GM18517 (cell line): Measurements from ENCODE around the gene ATP10A.
A peak's percentile ranks its signal among the peaks of the same experiment; 100 is the strongest.
"Not testable (repeated sequence)": the region's sequence is repeated elsewhere in the genome, so short reads cannot be mapped to it uniquely, and the experiment has no call there.

ENCODE experiments used
- ATAC-seq: cut with Tn5 transposase; IDR thresholded peaks from one replicate; pipeline ENCODE4 v1.9.1; 2021; ENCODE audit warnings: mild to moderate bottlenecking, moderate library complexity; ENCODE audit not compliant: unreplicated experiment

Gene ATP10A

DNA sequence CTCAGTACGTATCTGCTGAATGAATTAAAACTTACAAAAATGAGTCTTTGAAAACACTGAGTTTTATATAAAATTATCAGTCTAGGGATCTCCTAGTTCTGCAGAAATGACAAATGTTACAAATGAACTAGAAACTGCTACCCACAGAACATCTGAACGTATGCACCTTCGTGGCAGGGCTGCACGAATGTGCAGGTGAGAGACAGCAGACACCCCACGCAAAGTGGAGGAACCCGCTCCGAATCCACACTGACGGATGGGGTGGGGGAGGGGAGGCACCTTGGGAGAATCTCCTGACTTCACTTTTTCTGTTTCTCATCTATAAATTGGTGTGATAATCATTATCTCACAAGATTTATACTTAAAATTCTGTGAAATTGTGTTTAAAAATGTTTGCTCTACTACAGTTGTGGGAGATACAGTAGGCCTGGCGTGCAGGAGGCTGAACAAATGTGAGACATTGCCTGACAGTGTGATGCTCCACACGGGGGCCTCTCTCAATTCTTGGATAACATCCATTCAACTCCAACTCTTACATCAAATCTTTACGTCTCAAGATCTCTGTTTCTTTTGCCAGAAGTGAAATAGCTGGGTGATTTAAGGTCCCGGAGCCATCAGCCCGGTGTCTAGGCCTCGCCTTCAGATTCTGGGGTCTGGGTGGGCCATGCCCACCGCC is 86.9 kb downstream of the ATP10A start:
- ATAC-seq, result no peak

DNA sequence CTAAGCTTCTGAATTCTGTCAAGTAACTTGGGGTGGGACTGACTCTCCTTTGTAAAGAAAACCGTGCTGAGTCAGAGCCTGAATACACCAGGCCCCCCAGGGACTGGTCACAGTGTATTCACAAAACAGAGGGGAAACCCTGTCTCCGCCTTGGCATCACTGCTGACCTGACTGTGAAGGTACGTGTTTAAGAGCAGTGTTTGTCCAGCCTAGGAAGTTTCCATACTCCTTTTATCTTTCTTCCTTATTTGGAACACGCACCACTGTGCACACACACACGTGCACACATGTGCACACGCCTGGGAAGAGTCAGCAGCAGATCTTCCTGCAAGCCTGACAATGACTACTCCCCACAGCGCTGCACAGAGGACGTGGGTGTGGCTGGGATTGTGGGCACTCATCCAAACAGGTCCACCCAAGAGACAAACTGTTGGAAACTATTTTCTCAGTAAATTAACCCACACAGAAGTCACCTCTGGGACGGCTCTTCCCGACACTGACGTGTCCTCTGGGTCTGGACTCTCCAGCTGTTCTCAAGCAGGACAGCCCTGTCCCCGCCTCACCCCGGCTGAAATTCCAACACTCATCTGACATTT is 87.7 kb downstream of the ATP10A start:
- ATAC-seq, result peak; percentile 70

DNA sequence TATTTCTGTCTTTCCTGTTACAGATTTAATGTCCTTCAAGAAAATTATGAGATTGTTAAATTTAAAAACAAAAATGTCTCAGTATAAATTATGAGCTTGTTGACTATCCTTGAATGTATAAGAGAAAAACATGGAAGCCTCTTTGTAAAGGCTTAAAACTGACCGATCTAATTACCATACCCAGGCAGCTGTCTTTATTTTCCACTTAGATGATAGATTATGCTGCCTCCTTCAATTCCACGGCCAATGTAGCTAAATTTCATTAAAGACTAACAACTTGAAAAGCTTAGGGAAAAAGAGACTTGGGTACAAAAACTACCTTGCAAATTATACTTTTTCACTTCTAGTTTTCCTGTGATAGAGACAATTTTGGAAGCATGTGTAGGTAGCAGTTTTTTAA is 88.3 kb downstream of the ATP10A start:
- no peak for ATAC-seq

DNA sequence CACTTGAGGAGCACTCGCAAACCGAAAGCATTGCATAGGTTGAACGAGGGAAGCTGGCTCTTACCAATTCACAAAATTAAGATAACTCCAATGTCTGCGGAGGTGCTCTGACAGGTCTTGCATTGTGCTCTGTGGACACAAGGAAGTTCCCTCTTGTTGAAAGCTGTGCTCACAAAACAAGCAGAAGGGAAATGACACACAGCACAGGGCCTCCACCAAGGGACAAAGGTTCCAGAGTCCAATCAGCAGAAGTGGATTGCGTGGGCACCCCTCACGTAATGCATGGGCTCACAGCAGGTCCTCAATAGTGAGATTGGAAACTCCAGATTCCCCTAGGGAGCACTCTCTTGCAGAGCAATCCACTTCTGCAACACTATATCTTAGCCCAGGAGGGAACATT is 89.9 kb downstream of the ATP10A start:
- no peak for ATAC-seq

DNA sequence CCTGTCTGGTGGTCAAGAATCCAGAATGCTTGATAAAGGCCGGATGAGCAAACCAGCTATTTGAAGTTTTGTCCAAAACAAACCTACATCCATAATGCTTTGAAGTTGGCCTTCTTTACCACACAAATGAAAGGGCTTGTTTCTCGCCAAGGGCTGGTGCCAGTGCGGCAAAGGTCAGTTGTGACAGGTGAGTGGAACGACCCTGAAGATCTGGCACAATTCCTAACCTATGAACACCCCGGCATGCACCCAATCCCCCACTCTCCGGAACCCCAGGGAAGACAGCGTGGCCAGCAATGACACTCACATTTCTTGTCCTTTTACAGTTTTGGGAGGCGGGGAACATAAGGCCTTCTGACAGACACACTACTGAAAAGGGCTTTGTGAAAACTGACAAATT is 90.6 kb downstream of the ATP10A start:
- ATAC-seq, result no peak

DNA sequence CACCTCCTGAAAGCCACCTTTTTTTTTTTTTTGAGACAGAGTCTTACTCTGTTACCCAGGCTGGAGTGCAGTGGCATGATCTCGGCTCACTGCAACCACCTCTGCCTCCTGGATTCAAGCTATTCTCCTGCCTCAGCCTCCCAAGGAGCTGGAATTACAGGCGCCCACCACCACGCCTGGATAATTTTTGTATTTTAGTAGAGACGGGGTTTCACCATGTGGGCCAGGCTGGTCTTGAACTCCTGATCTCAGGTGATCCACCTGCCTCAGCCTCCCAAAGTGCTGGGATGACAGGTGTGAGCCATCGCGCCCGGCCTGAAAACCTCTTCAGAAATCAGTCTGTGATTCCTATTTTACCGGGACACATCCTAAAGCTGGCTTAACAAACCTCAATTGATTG is 91.4 kb downstream of the ATP10A start:
- ATAC-seq, result not testable (repeated sequence)

DNA sequence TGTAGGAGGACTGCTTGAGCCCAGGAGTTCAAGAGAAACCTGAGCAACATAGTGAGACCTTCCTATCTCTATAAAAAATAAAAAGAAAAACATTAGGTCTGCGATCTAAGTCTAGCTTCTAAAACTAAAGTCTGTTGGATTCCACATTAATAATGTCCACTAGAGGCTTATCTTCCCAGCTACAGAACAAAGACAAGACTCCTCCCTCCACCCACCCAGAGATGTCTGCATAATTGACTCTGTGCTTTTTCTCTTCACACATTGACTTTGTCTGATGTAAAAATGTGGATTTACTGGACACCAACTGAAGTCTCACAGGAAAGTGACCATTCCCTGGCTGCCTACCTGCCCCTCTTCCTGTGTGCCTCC is 91.8 kb downstream of the ATP10A start:
- ATAC-seq, result no peak

DNA sequence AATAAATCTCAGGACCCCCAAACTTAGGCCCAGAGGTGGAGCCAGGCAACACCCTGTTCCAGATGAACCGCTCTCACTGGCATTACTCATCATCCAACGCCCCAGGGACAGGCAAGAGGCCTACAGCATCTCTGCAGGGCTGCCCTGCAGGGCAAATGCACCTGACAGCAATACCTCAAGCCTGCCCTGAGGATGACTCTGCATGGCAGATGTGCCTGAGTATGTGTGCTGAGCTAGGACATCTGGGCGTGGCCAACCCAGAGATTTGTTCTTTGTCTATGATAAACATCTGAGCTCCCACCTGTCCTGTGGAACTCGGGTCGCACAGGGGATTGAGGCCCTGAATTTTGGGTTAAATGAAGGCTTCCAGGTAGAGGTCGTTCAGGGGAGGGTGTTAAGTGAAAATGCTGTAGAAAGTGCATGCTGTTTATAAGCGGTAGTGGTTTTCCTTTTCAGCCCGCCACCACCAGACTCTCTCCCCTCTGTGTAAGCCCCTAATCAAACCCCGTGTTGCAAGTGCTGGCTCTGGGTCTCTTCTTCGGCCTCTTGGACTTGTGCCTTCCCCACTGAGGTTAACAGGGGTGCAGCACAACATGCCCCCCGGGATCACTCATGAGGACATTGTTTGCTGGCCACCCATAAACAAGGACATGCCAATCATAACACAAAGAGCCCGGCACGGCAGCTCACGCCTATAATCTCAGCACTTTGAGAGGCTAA is 92.3 kb downstream of the ATP10A start:
- ATAC-seq, result no peak

DNA sequence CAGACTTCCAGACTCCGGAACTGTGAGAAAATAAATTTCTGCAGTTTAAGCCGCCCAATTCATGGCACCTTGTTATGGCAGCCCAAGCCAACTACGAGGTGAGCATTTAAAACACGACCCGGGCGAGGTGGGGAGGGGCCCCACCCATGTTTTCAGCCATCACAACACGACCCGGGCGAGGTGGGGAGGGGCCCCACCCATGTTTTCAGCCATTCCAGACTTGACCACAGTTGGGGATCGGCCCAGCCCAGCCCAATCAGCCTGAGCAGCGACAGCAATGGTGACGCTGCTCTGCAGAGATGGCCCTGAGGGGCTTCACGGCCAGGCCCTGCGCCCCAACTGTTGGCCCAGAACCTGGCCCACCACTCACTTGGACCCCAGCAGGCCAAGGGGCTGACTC is 93.1 kb downstream of the ATP10A start:
- ATAC-seq, result no peak

DNA sequence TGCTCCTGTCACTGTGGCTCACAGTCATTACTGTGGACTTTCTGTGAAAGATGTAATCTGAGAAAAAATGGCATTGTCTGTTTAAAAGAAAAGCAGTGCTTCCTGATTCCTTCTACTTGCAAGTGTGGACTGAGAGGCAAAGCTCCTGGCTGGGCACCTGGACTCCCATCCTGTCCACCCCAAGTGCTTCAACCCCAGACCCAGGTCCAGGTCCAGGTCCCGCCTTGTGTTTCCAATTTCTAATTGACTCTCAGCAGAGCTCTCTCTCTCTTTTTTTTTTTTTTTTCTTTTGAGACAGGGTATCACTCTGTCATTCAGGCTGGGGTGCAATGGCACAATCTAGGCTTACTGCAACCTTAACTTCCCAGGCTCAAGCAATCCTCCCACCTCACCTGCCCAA is 94.9 kb downstream of the ATP10A start:
- no peak for ATAC-seq

DNA sequence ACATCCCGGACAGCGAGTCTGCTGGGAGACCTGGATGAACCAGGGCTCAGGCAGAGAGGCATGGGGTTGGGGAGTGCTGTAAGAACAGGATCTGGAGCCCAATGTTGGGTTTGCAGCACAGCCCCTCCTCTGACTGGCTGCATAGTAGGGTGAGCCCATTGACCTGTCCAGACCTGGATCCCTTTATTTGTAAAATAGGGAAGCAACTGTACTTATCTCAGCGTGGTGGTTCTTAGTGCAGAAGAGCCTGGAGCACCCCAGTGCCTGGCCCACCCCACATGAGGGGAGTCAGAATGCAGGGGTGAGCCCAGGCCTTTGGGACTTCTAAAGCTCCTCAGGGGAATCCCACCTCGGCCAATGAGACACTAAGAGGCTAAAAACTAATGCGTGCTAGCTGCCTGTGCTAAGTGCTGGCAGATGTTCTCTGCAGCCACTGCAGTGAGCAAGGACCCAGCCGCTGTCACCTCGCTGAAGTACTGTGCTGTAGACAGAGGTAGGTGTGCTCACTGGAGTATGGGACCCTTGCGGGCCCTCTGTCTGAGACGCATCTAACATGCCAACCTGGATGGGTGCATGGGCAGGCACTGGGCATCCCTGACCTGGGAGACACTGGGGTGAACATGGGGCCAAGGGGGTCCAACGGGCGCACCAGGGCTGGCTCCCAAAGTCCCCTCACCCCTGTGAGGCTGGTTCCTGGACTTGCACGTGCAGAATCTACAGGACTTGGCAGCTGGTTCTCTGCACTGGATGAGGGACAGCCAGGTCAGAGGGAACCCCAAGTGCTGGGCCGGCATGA is 95.6 kb downstream of the ATP10A start:
- no peak for ATAC-seq

DNA sequence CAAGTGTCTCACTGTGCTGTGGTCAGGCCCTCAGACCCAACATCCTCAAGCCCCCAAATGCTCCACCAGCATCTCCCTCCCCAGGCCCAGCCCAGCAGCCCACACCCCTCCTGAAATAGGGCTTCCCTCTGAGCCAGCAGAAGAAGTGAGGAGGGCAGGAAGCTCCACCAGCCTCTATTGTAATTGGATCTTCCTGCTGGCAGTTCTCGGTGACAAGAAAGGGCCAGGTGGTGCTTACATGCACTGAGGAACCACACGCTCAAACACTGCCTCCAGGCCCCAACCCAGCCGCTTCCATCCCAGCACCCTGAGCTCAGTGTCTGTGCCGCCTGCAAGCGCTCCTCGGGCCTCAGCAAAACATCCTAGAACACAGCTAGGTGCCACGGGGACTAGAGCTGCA is 96.7 kb downstream of the ATP10A start:
- no peak for ATAC-seq

DNA sequence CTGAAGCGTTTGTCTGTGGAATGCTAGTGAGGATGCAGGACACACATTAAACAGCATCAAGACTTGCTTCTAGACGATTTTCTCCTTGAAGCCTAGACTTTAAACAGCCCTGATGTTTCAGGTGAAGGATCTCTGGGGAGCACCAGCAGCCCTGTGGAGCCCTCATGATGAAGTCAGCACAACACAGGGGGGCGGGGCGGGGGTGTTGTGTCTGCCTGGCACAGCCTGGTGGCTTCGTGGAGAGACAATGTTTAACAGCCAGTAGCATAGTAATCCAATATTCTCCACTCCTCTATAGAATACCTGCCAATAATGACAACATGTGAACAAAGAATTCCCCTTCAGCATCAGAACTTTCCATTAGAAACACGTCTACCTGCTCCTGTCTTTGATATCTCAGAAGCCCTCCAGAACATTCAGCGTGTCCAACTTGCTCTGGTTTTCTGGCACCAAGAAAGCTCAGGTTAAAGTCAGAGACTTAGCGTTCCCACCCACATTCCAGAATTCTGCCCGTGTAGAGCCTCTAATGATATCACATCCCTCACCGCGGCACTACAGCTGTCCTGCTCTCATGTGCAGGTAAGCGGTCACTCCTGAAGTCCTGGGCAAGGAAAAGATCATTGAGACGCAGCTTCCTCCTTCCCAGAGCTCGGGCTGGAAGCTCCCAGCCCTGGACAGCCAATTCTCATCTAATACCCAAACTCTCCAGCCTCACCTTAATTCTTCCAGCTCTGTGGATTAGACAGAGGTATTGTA is 98.0 kb downstream of the ATP10A start:
- ATAC-seq, result no peak

DNA sequence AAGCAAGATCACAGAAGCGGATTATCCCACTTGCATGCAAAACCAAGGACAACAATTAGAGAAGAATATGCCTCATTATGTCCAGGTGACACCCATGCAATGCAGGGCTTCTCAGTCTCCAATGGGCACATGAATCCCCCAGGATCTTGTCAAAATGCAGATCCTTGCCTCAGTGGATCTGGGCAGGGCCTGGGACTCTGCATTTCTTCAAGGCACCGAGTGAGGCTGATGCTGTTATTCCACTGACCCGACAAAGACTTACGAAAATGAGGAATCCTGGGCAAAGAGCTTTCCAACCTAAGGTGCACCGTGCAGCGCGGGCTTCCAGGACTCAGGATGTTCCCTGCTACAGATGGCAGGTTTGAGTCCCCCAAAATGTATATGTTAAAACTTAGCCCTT is 99.2 kb downstream of the ATP10A start:
- no peak for ATAC-seq

DNA sequence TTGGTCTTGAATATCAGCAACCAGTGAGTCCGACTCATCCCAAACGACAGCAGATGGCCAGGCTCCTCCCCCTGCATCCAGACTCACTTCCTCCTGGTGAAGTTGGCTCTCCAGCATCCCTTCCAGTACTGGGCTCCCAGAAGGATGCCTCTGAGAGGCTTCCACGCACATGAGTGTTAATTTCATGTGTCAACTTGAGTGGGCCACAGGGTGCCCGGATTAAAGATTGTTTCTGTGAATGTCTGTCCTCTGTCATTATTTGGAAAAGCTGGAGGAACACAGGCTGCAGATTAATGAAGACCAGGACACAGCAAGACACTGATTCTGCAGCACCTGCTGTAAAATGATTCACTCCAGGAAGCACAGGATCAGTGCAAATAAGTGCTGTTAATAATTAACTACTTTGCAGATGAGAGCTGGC is 99.8 kb downstream of the ATP10A start:
- no peak for ATAC-seq

DNA sequence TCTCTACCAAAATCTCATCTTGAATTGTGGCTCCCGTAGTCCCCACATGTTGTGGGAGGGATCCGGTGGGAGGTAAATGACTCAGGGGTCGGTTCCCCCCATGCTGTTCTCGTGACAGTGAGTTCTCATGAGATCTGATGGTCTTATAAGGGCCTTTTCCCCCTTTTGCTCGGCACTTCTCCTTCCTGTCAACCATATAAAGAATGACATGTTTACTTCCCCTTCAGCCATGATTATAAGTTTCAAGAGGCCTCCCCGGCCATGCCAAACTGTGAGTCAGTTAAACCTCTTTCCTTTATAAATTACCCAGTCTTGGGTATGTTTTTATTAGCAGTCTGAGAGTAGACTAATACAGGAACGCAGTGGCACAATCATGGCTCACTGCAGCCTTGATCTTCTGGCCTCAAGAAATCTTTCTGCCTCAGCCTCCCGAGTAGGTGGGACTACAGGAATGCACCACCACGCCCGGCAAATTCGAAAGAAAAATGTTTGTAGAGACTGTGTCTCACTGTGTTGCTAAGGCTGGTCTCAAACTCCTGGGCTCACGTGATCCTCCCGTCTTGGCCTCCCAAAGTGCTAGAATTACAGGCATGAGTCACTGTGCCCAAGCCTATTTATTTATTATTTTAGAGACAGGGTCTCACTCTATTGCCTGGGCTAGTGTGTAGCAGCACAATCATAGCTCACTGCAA is 101.0 kb downstream of the ATP10A start:
- no peak for ATAC-seq

DNA sequence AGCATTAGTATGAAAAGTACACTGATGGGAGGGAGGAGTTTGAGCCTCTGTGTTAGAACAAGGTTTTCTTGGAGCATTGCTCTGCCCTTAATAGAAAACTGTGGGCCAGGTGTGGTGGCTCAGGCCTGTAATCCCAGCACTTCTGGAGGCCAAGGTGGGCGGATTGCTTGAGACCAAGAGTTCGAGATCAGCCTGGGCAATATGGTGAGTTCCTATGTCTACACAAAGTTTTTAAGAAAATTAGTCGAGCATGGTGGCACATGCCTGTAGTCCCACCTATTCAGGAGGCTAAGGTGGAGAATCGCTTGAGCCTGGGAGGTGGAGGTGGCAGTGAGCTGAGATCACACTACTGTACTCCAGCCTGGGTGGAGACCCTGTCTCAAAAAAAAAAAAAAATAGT is 103.7 kb downstream of the ATP10A start:
- ATAC-seq, result no peak

DNA sequence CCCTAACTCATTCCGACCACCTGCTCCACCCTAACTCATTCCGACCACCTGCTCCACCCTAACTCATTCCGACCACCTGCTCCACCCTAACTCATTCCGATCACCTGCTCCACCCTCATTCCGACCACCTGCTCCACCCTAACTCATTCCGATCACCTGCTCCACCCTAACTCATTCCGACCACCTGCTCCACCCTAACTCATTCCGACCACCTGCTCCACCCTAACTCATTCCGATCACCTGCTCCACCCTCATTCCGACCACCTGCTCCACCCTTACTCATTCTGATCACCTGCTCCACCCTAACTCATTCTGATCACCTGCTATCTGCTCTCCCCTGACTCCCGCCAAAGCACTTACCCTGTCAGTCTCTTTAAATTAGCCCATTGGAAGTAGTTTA is 104.5 kb downstream of the ATP10A start:
- not testable (repeated sequence) for ATAC-seq

DNA sequence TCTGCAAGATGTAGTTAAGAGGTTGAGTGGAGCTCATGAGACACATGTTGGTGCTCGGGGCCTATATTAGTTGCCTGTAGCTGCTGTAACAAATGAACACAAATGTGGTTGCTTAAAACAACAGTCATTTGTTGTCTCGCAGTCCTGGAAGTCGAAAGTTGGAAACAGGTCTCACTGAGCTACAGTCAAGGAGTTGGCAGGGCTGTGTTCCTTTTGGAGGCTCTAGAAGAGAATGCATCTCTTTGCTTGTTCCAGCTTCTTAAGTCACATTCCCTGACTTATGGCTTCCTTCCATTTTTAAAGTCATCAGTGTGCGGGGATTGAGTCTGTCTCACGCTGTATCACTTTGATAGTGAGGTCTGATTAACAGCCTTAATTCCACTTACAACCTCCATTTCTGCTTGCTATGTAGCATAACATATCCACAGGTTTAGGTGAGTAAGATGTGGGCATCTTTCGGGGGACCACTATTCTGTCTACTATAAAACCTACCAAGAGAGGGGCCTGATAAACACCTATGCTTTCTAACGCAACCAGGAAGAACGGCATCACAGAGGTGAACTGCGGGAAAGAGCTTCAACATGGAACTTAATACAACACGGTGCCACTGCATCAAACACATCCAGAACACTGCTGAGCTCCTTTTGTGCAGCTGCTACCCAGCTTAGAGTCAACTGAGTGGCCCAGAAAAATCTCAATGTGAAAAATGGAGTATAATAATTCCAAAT is 119.4 kb downstream of the ATP10A start:
- no peak for ATAC-seq
